Lower leg skin (tissue), 4 donors: ENCODE measurements around the gene NCS1. TPM values are rescaled to one million over a fixed set of nuclear protein-coding genes. Genes with fewer than 3 reads are reported as not detected.

Experiments used
- DNase-seq, 2 donors: peaks; one replicate each; pipeline ENCODE4 v3.0.0-alpha.2; 2019; ENCODE audit warnings: low spot score in 2 of 2
- H3K4me3 ChIP-seq: fragments of 200-600 bp; sonication (generic); 2 replicates; pipeline ENCODE4 v1.5.1; 2017; ENCODE audit warnings: mild to moderate bottlenecking, low read depth; ENCODE audit not compliant: poor library complexity, severe bottlenecking
- POLR2A ChIP-seq, 2 donors: fragments of 450-650 bp; IDR thresholded peaks; one replicate each; pipeline ENCODE4 v1.6.1; 2016 to 2017; ENCODE audit warnings: antibody characterized with exemption in 2 of 2, mild to moderate bottlenecking in 1 of 2, moderate library complexity in 1 of 2
- WGBS, 2 donors: methylation state at CpG; one replicate each; pipeline ENCODE4 v1.1.5; 2018; 5-methylcytosine and 5-hydroxymethylcytosine counted together
- intact Hi-C: fragments of 100-400 bp; cut with DNase I; formaldehyde crosslinking; loops from one replicate; pipeline ENCODE4 v1.15.0; 2023; ENCODE audit warnings: low total_unique reads
- total RNA-seq, 4 donors: library from RNA; depleted of rRNA; stranded (reverse); fragments of >200 nt; gene quantifications; one replicate each; pipeline ENCODE4 v1.1.0, GENCODE V29; 2016
- TF ChIP-seq, protein P1 (sequence below), 3 donors: fragments of 450-650 bp; IDR thresholded peaks; one replicate each; pipeline ENCODE4 v1.5.1; 2016; ENCODE audit warnings: antibody characterized with exemption in 3 of 3, mild to moderate bottlenecking in 3 of 3, moderate library complexity in 2 of 3

NCS1 gene
- total RNA-seq, 4 donors from 2014 or later = 14.4 to 25.2 (median 20.7) TPM

DNA sequence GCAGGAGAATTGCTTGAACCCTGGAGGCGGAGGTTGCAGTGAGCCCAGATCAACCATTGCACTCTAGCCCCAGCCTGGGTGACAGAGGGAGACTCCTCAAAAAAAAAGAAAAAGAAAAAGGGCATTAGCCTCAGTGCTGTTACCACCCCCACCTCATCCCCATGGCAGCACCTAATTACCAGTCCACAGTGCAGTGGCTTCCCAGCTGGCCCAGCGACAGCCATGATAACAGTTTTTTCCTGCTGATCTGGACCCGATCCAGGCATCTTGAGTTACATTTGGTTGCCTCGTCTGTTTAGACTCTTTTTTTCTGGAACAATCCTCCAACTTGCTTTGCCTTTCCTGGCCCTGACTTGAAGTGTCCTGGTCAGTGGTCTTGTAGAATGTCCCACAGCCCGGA, 24.4 kb downstream of the NCS1 start:
- DNase-seq = no peak
- TF ChIP-seq POLR2A (IDR thresholded peaks at IDR 0.05) = no peak
- TF ChIP-seq, protein P1, sequence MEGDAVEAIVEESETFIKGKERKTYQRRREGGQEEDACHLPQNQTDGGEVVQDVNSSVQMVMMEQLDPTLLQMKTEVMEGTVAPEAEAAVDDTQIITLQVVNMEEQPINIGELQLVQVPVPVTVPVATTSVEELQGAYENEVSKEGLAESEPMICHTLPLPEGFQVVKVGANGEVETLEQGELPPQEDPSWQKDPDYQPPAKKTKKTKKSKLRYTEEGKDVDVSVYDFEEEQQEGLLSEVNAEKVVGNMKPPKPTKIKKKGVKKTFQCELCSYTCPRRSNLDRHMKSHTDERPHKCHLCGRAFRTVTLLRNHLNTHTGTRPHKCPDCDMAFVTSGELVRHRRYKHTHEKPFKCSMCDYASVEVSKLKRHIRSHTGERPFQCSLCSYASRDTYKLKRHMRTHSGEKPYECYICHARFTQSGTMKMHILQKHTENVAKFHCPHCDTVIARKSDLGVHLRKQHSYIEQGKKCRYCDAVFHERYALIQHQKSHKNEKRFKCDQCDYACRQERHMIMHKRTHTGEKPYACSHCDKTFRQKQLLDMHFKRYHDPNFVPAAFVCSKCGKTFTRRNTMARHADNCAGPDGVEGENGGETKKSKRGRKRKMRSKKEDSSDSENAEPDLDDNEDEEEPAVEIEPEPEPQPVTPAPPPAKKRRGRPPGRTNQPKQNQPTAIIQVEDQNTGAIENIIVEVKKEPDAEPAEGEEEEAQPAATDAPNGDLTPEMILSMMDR (IDR thresholded peaks at IDR 0.05) = no peak
- intact Hi-C loops = no loop called here
- 39 to 52% methylated on average over 5 of the region's 5 CpGs for WGBS, 2 donors
- H3K4me3 ChIP-seq = no peak overlapping the region

DNA sequence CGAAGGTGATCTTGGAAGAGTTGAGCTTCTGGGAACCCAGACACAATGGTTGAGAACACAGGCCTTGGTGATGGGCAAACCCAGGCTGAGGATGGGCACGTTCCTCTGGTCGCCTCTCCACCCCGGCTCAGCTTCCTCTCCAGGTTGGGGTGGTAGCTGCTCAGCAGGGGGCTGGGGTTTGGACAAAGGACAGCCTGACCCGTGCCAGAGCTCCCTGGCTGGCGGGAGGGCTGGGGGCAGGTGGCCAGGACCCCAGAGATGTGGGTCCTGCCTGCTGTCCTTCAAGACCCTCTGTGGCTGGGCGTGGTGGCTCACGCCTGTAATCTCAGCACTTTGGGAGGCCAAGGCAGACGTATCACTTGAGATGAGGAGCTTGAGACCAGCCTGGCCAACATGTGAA, 25.2 kb downstream of the NCS1 start:
- intact Hi-C loops = no loop called here
- 91 to 92% methylated on average over 9 of the region's 9 CpGs for WGBS, 2 donors
- no peak overlapping the region for H3K4me3 ChIP-seq
- DNase-seq = no peak
- no peak for TF ChIP-seq POLR2A (IDR thresholded peaks at IDR 0.05)
- TF ChIP-seq, protein P1 (IDR thresholded peaks at IDR 0.05) = no peak

DNA sequence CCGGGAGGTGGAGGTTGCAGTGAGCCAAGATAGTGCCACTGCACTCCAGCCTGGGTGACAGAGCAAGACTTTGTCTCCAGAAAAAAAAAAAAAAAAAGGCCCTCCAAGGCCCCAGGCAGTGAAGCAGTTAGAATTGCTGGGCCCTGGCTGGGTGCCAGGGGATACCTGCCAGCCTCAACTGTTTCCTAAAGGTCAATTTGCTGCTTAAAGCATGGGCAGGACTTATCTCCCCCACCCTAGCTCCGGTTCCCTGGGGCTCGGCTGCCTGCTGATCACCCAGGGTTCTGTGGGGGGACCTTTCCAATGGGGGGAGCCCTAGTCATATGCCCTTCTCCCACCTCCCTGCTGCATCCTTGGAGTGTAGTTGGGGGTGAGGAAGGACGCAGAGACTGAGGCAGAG, 25.7 kb downstream of the NCS1 start:
- TF ChIP-seq, protein P1 (IDR thresholded peaks at IDR 0.05) = no peak
- WGBS, 2 donors = 66 to 71% methylated on average over 4 of the region's 4 CpGs
- no peak overlapping the region for H3K4me3 ChIP-seq
- intact Hi-C loops = no loop called here
- no peak for DNase-seq

DNA sequence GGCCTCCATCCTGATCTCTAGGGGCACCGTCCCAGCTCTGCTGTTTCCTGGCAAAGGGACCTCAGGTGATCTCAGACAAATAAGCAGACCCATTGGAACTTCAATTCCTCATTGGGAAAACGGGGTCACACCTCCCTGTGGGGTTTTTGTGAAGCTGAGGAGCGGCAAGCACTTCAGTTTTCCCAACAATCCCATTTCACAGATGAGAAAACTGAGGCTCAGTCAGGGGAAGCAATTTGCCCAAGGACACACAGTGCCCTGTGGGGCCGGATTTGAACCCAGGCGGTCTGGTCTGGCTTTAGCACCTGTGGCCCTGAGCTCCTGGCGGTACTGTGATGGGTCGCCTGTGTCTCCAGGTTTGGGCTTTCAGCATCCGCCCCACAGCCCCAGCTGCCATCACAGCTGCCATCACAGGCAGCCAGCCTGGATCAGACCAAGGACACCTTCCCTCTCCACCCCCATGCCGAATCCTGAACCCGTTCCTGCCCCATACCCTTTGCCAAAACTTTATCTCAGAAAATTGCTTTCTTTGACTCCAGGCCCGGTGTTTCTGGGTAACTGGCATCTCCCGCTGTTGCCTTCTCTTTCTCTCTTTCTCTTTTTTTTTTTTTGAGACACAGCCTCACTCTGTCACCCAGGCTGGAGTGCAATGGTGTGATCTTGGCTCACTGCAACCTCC, 26.4 kb downstream of the NCS1 start:
- 57 to 61% methylated on average over 10 to 12 of the region's 12 CpGs for WGBS, 2 donors
- DNase-seq = no peak
- TF ChIP-seq, protein P1 (IDR thresholded peaks at IDR 0.05) = no peak
- no peak for TF ChIP-seq POLR2A (IDR thresholded peaks at IDR 0.05)
- intact Hi-C loops = no loop called here
- H3K4me3 ChIP-seq = no peak overlapping the region

DNA sequence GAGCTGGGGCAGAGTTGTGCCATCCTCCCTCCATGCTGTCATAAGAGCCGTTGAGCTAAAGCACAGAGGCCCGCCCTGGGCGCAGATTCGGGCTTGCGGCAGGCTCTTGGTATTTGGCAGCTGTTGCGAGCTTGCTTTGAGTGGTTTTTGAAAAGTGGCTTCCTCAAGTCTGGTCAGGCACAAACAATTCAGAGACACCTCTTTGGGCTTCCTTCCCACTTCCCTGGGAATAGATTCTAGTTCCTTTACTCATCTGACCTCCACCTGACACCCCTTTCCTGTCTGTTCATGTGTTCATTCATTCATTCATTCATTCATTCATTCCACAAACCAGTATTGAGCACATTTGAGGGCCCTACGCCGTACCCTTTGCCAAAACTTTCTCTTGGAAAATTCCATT, 27.4 kb downstream of the NCS1 start:
- TF ChIP-seq, protein P1 (IDR thresholded peaks at IDR 0.05) = no peak
- no peak for TF ChIP-seq POLR2A (IDR thresholded peaks at IDR 0.05)
- peak in 1 of 2 donors; percentile 62 for DNase-seq
- intact Hi-C loops = no loop called here
- H3K4me3 ChIP-seq = no peak overlapping the region
- WGBS, 2 donors = 43 to 56% methylated on average over 8 of the region's 8 CpGs
